HG03064 (cell line): ENCODE data around the gene ZNF182.
"Not testable (repeated sequence)": the region's sequence is repeated elsewhere in the genome, so short reads cannot be mapped to it uniquely, and the experiment has no call there.

Experiments
- ATAC-seq: cut with Tn5 transposase; IDR thresholded peaks from one replicate; pipeline ENCODE4 v1.9.1; 2021; ENCODE audit warnings: low read depth; ENCODE audit not compliant: unreplicated experiment

The ZNF182 gene

DNA sequence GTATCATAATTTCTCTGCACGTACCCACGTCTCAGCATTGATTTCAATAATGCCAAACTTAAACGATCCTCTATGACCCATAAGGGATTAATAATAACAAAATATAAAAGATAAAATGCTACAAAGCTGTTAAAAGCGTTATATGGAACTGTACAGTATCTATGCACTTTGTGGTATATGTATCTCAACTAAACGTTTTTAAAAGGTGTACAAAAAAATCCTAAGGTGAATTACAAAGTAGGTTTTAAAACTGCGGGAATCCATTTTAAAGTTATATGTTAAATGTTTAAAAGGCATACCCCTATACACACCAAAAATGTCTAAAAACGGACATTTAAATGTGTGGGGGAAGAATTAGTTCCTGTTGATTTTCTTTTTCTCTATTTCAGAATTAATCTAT, 860 bp downstream of the ZNF182 start:
- ATAC-seq = no peak

DNA sequence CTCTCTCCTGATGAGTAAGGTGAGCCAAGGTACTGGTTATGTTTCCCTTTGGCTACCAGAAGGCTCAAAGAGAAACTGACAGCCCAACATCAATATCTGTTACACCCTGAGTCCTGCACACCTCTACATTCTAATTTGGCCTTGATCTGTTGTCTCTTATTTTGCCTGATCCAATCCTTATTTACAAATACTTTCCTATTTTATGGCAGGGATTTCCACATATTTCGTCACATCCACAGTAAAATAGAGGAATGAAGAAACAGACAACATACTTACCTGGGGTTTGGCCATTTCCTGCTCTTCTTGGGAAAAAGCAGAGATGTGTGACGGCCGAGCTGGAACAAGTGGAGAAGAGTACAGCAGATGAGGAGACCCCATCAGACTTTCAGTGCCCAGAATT, 1.5 kb downstream of the ZNF182 start:
- no peak for ATAC-seq

GRCh38 chrX:48001260-48001659, 2.5 kb downstream of the ZNF182 start:
- ATAC-seq = no peak

- no peak for ATAC-seq
These were observed 11.1 kb downstream of the ZNF182 start for GRCh38 chrX:47992669-47993068.

DNA sequence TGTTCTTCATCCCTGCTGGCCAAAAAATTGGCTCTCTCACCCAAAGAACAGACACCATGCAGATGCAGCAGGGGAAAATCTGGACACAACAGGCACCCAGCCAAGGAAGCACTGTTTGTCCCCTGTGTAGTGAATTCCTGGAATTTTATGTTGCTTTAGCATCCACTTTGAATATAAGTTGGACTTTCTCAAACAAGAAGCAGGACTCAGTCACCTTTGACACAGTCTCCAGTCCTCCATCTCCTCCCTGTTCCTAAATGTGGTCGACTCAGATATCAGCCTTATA, 11.8 kb downstream of the ZNF182 start:
- no peak for ATAC-seq

DNA sequence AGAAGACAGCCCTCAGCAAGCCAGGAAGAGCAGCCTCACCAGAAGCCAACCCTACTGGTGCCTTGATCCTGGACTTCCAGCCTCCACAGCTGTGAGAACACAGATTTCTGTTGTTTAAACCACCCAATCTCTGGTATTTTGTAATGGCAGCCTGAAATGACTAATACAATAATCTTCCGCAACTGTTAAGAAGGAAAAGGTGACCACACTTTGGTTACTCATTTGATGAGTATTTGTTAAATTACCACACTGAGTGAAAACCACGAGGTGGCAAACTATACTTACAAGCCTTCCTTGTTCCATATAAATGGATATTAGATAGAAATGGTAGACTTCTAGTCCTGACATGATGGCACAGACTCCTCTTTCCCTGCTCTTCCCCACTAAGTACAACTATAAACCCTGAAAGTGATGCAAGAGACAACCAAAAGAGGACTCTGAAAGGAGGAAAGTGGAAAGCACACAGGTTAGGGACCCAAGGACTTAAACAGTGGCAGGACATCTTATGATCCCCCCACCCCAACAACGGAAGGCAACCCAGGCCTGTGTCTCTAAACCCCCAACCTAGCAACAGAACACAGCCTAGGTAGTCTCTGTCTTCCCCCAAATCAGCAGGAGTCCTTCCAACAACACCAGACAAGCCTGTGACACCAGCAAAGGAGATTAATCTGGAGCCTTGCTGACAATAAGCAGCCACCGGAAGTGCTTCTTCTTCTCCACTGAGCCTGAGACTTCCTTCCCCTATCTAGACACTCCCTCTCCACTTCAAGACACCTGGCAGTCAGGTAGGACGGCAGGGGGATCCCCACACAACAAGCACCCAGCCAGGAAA, 12.3 kb downstream of the ZNF182 start:
- no peak for ATAC-seq

DNA sequence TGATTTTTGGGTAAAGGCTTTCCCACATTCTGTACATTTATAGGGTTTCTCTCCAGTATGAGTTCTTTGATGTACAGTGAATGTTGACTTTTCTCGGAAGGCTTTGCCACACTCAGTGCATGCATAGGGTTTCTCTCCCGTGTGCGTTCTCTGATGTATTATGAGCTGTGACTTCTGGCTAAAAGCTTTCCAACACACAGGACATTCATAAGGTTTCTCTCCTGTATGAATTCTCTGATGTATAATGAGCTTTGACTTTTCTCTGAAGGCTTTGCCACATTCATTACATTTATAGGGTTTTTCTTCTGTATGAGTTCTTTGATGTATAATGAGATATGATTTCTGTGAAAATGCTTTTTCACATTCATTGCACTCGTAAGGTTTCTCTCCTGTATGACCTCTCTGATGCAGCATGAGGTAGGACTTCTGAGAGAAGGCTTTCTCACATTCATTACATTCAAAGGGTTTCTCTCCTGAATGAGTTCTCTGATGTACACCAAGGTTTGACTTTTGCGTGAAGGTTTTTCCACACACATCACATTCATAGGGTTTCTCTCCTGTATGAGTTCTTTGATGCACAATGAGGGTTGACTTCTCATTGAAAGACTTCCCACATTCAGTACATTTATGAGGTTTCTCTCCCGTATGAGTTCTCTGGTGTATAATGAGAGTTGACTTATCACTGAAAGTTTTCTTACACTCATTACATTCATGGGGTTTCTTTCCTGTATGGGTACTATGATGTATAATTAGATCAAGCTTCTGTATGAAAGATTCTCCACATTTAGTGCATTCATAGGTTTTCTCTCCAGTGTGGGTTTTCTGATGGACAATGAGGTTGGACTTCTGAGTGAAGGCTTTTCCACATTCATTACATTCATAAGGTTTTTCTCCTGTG, 27.3 kb downstream of the ZNF182 start:
- no peak for ATAC-seq

- ATAC-seq = no peak
These were observed 30.6 kb downstream of the ZNF182 start for GRCh38 chrX:47973235-47973634.

- not testable (repeated sequence) for ATAC-seq
These were observed 38.3 kb downstream of the ZNF182 start for GRCh38 chrX:47965526-47965925.

DNA sequence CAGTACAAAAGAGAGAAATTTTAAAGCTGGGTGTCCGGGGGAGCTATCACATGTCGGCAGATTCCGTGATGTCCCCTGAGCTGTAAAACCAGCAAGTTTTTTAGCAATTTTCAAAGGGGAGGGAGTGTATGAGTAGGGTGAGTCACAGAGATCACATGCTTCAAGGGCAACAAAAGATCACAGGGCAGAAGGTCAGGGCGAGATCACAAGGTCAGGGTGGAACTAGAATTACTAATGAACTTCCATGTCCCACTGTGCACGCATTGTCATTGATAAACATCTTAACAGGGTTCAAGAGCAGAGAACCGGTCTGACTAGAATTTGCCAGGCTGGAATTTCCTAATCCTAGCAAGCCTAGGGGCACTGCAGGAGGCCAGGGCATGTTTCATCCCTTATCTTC, 42.0 kb downstream of the ZNF182 start:
- not testable (repeated sequence) for ATAC-seq

DNA sequence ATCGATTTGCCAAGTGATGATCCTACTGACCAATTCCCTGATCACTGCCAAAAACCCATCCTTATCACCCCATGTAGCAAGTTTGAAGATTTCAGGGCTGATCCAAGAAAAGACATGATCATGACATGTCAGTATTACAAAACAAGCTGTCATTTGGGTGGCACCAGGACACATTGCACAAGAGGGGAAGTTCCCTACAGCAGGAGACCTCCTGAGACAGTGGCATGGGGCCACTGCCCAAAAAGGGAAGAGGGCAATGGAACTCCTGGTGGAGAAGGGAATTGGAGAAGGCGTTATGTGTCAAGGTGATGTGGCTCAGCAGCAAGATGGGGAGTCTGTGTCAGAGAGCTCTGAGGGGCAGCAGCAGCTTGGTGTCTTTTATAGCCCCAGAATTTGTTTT, 43.4 kb downstream of the ZNF182 start:
- no peak for ATAC-seq

- no peak for ATAC-seq
These were observed 44.9 kb downstream of the ZNF182 start for GRCh38 chrX:47958761-47959342.

DNA sequence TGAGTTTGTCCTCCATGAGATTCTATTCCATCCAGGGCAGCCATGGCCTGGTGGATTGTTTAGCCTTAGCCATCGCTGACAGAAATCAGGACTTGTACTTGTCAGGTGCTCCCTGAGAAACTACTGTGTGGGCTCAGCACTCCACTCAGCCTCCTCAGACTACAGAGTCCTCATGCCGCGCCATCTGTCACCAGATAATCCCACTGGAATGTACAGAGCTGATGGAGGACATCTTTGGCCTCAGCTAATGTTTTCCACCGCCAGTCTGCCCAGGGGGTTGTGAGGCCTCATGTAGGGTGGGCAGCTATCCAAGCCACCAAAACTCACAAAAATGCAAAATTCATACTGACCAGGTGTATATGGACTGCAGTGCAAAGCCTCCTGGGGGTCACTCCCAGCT, 45.6 kb downstream of the ZNF182 start:
- ATAC-seq = not testable (repeated sequence)

GRCh38 chrX:47956016-47956415, 47.8 kb downstream of the ZNF182 start:
- no peak for ATAC-seq

- not testable (repeated sequence) for ATAC-seq
These were observed 48.5 kb downstream of the ZNF182 start for GRCh38 chrX:47955295-47955694.

- no peak for ATAC-seq
These were observed 62.4 kb downstream of the ZNF182 start for GRCh38 chrX:47941423-47941822.

GRCh38 chrX:47940448-47940847, 63.3 kb downstream of the ZNF182 start:
- ATAC-seq = no peak

- no peak for ATAC-seq
These were observed 66.9 kb downstream of the ZNF182 start for GRCh38 chrX:47936940-47937317.

DNA sequence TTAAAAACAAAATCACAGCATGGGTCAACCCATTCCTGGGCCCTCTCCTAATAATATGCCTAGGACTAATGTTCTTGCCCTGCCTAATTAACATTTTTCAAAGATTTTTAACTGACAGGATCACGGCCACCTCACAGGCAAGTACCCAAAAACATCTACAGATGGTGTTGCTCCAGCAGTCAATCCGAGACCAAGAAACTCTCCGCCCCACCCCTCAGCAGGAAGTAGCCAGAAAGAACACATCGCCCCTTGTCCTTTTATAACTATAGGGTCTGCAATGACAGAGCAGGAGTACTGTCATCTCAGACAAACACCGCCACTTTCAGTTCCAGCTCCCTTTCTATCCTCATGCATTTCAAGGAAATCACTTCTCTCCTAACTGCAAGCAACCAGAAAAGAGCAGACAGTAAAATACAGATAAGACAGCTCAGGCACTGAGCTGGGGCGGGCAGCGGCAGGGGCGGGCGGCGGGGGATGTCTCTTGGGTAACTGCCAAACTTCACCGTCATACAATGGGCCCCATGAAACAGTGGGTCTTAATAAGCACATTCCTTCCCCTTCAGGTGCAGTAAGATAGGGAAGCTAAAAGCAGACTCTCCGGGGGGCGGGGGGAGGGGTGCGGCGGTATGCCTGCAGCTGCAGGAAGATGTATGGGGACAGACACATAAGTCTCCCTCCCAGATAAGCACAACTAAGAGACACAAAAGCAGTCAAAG, 67.4 kb downstream of the ZNF182 start:
- ATAC-seq = no peak

DNA sequence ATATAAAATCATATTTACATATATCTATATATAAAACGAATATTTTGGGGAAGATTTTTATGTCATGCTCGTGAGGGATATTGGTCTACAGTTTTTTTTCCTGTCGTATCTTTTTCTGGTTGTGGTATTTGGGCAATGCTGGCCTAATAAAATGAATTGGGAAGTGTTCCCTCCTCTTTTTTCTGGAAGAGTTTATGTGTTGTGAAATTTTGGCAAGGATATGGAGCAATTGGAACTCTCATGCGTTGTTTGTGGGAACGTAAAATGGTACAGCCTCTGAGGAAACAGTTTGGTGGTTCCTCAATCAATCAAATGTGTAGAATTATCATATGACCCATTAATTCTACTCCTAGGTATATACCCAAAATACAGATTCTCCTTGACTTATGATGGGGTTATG, 69.8 kb downstream of the ZNF182 start:
- no peak for ATAC-seq

DNA sequence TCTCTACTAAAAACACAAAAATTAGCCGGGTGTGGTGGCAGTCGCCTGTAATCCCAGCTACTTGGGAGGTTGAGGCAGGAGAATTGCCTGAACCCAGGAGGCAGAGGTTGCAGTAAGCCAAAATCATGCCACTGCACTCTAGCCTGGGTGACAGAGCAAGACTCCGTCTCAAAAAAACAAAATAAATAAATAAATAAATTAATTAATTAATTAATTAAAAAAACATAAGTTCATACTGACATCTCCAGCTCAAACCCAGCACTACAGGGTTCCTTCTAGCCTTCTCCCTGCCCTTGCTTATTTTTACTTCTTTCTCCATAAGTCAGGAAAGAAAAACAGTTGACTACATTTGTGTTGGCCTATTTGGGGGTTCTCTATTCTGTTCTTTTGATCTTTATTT, 71.8 kb downstream of the ZNF182 start:
- not testable (repeated sequence) for ATAC-seq
